Liver (tissue), 3 donors: ENCODE results near the gene FARS2.

Experiments used
- CTCF ChIP-seq: fragments of 150-350 bp; IDR thresholded peaks from 2 replicates; pipeline ENCODE4 v1.5.1; 2017; ENCODE audit warnings: improper control_type of control experiment, low read depth, low read length; ENCODE audit not compliant: missing input control
- RAD21 ChIP-seq, 2 donors: IDR thresholded peaks; 2 replicates each; pipeline ENCODE4 v1.6.1; 2016; ENCODE audit warnings: antibody characterized with exemption in 2 of 2, mild to moderate bottlenecking in 2 of 2
- REST ChIP-seq: IDR thresholded peaks from 2 replicates; pipeline ENCODE4 v1.6.1; 2016; ENCODE audit warnings: antibody characterized with exemption, mild to moderate bottlenecking
- SP1 ChIP-seq: IDR thresholded peaks from 2 replicates; pipeline ENCODE4 v1.6.1; 2018; ENCODE audit warnings: antibody characterized with exemption, mild to moderate bottlenecking
- TAF1 ChIP-seq: conservative IDR thresholded peaks from 2 replicates; pipeline ENCODE4 v1.6.1; 2016; ENCODE audit warnings: antibody characterized with exemption, mild to moderate bottlenecking
- YY1 ChIP-seq: IDR thresholded peaks from 2 replicates; pipeline ENCODE4 v1.6.1; 2016; ENCODE audit warnings: antibody characterized with exemption, mild to moderate bottlenecking
- TF ChIP-seq, protein P1 (sequence below): IDR thresholded peaks from 2 replicates; pipeline ENCODE4 v1.6.1; 2016; ENCODE audit warnings: antibody characterized with exemption
- TF ChIP-seq, protein P2 (sequence below): IDR thresholded peaks from 2 replicates; pipeline ENCODE4 v1.6.1; 2016; ENCODE audit warnings: antibody characterized with exemption
- donor health status: healthy.
- donor health status: healthy.

DNA sequence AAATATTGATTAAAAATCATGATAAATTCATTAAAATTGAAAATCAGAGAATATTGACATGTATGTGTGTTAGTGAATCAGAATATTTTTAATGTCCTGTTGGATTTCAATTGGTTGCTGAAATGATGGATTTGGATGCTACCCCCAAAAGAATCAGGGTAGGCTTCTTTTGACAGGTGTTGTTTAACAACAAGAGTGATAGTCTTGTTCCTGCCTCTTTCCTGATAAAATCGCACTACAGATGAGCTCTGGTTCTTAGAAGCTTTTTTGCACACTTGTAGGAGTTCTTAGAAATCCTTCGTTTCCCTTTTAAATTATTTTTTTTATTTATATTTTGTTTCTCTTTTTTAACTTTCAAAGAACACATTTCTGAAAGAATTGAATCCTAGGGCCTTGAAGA, 259.5 kb downstream of the FARS2 start:
- TF ChIP-seq SP1: no peak
- TF ChIP-seq CTCF: no peak
- no peak for TF ChIP-seq TAF1
- TF ChIP-seq YY1: no peak
- no peak for TF ChIP-seq RAD21 (IDR thresholded peaks at IDR 0.05)
- TF ChIP-seq, protein P1, sequence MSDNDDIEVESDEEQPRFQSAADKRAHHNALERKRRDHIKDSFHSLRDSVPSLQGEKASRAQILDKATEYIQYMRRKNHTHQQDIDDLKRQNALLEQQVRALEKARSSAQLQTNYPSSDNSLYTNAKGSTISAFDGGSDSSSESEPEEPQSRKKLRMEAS: no peak
- no peak for TF ChIP-seq REST
- TF ChIP-seq, protein P2, sequence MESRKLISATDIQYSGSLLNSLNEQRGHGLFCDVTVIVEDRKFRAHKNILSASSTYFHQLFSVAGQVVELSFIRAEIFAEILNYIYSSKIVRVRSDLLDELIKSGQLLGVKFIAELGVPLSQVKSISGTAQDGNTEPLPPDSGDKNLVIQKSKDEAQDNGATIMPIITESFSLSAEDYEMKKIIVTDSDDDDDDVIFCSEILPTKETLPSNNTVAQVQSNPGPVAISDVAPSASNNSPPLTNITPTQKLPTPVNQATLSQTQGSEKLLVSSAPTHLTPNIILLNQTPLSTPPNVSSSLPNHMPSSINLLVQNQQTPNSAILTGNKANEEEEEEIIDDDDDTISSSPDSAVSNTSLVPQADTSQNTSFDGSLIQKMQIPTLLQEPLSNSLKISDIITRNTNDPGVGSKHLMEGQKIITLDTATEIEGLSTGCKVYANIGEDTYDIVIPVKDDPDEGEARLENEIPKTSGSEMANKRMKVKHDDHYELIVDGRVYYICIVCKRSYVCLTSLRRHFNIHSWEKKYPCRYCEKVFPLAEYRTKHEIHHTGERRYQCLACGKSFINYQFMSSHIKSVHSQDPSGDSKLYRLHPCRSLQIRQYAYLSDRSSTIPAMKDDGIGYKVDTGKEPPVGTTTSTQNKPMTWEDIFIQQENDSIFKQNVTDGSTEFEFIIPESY: no peak
